ENCODE measurements around the gene PAGR1. TPM values are rescaled to one million over a fixed set of nuclear protein-coding genes. Genes with fewer than 3 reads are reported as not detected.

Gene PAGR1
- total and polyA plus RNA-seq, 9 of the 15 experiments (the other 6 are each of a cell fraction or from before 2014, with no cell fraction given): 1.4 to 58.2 (median 16.8) TPM

DNA sequence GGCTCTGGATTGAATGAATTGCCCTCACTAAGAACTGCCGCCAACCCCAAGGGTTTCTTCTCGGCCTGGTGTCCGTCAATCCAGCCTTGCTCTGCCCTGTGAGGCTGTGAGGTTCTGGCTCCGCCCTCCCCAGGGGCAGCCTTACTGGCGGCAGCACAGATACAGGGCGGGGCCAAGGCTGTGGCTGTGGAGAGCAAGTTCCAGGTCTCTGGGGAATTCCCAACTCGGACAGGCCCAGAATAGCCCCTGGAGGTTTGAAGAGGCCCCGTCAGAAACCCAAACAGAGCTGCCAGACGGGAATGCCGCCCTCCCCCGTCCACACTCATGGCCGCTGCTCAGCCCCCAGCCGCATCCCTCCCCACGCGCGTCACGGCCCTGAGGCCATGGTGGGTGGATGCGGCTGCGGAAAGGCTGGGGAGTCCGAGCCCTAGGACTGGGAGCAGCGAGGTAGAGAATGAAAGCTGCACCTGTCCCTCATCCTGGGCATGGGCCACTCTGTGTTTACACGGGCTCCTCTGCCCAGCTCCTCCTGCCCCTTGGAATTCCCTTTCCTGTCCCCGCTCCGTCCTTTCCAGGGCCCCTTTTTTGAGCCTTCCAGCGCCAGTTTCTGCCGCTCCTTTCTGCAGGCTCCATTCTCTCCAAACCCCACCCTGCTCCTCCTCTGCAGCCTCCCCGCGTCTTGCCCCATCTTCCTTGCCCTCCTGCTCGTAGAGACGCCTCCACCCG is 4.6 kb upstream of the PAGR1 start (continued):
- TF ChIP-seq FUS (optimal IDR thresholded peaks at IDR 0.05; ENCODE audit: low read depth, low read length) (no peak), GATAD2A (IDR thresholded peaks at IDR 0.05) (no peak), ZNF174 (CRISPR knock-in tag; IDR thresholded peaks at IDR 0.05) (no peak), SOX6 (IDR thresholded peaks at IDR 0.05) (no peak), NCOA6 (IDR thresholded peaks at IDR 0.05) (no peak), PTTG1 (tag; IDR thresholded peaks at IDR 0.05; ENCODE audit: low read depth) (no peak), ZNF644 (tag; IDR thresholded peaks at IDR 0.05; ENCODE audit: low read depth) (no peak), SP2 (IDR thresholded peaks at IDR 0.05; ENCODE audit: extremely low read depth, low read depth, low read length, poor library complexity, severe bottlenecking) (peak; percentile 33), MAZ (CRISPR knock-in tag; conservative IDR thresholded peaks at IDR 0.05 in 1 of 2, IDR thresholded peaks at IDR 0.05 in 1 of 2) (peak in 1 of 2 experiments; percentile 40; a peak in 2 of 4 replicates), CTBP1 (IDR thresholded peaks at IDR 0.05; ENCODE audit: borderline replicate concordance) (peak; percentile 6; the same call in 1 of the 2 replicates), GTF2A2 (tag; IDR thresholded peaks at IDR 0.05) (no peak), HOXB6 (CRISPR knock-in tag; IDR thresholded peaks at IDR 0.05; ENCODE audit: borderline replicate concordance) (no peak), KDM4B (IDR thresholded peaks at IDR 0.05; ENCODE audit: borderline replicate concordance in 2 of 2, low read depth in 1 of 2) (no peak), RBM14 (IDR thresholded peaks at IDR 0.05; ENCODE audit: borderline replicate concordance, insufficient read depth, low read depth, low read length) (no peak), SIN3A (IDR thresholded peaks at IDR 0.05; ENCODE audit: borderline replicate concordance in 2 of 2, control insufficient read depth in 1 of 2, low read depth in 2 of 2, low read length in 2 of 2) (peak; percentile 69 to 73; a peak in 1 of 4 replicates), XRCC4 (IDR thresholded peaks at IDR 0.05; ENCODE audit: extremely low read depth, insufficient read depth, insufficient read length) (no peak), HNRNPUL1 (IDR thresholded peaks at IDR 0.05; ENCODE audit: low read length) (no peak), NFRKB (IDR thresholded peaks at IDR 0.05; ENCODE audit: low read depth) (no peak)
- TF ChIP-seq, protein P1, sequence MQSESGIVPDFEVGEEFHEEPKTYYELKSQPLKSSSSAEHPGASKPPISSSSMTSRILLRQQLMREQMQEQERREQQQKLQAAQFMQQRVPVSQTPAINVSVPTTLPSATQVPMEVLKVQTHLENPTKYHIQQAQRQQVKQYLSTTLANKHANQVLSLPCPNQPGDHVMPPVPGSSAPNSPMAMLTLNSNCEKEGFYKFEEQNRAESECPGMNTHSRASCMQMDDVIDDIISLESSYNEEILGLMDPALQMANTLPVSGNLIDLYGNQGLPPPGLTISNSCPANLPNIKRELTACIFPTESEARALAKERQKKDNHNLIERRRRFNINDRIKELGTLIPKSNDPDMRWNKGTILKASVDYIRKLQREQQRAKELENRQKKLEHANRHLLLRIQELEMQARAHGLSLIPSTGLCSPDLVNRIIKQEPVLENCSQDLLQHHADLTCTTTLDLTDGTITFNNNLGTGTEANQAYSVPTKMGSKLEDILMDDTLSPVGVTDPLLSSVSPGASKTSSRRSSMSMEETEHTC (IDR thresholded peaks at IDR 0.05): peak; percentile 41; the same call in 1 of the 2 replicates
- TF ChIP-seq, protein P2, sequence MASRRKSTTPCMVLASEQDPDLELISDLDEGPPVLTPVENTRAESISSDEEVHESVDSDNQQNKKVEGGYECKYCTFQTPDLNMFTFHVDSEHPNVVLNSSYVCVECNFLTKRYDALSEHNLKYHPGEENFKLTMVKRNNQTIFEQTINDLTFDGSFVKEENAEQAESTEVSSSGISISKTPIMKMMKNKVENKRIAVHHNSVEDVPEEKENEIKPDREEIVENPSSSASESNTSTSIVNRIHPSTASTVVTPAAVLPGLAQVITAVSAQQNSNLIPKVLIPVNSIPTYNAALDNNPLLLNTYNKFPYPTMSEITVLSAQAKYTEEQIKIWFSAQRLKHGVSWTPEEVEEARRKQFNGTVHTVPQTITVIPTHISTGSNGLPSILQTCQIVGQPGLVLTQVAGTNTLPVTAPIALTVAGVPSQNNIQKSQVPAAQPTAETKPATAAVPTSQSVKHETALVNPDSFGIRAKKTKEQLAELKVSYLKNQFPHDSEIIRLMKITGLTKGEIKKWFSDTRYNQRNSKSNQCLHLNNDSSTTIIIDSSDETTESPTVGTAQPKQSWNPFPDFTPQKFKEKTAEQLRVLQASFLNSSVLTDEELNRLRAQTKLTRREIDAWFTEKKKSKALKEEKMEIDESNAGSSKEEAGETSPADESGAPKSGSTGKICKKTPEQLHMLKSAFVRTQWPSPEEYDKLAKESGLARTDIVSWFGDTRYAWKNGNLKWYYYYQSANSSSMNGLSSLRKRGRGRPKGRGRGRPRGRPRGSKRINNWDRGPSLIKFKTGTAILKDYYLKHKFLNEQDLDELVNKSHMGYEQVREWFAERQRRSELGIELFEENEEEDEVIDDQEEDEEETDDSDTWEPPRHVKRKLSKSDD (conservative IDR thresholded peaks at IDR 0.05; ENCODE audit: low read length): no peak
- TF ChIP-seq, protein P3, sequence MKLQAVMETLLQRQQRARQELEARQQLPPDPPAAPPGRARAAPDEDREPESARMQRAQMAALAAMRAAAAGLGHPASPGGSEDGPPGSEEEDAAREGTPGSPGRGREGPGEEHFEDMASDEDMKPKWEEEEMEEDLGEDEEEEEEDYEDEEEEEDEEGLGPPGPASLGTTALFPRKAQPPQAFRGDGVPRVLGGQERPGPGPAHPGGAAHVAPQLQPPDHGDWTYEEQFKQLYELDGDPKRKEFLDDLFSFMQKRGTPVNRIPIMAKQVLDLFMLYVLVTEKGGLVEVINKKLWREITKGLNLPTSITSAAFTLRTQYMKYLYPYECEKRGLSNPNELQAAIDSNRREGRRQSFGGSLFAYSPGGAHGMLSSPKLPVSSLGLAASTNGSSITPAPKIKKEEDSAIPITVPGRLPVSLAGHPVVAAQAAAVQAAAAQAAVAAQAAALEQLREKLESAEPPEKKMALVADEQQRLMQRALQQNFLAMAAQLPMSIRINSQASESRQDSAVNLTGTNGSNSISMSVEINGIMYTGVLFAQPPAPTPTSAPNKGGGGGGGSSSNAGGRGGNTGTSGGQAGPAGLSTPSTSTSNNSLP (IDR thresholded peaks at IDR 0.05; ENCODE audit: borderline replicate concordance, low read depth, low read length): no peak

Measured in K562 (cell line).